ENCODE data around the gene OR10J5.

GRCh38 chr1:159577446-159577845 lies 41.6 kb upstream of the OR10J5 start:
- TF ChIP-seq POLR2A (IDR thresholded peaks at IDR 0.05) (no peak), POLR2AphosphoS5 (IDR thresholded peaks at IDR 0.05) (no peak), CTCF (IDR thresholded peaks at IDR 0.05) (no peak), EP300 (IDR thresholded peaks at IDR 0.05) (no peak)
